GM10266 (cell line): ENCODE results near the gene STX17.
"Not testable (repeated sequence)": the region's sequence is repeated elsewhere in the genome, so short reads cannot be mapped to it uniquely, and the experiment has no call there.

Source experiments
- DNase-seq: peaks from one replicate; pipeline ENCODE4 v3.0.0; 2012; ENCODE audit errors: extremely low spot score
- TF ChIP-seq, protein P1 (sequence below): IDR thresholded peaks from 2 replicates; pipeline ENCODE4 v1.5.1; 2012; ENCODE audit warnings: mild to moderate bottlenecking, low read depth; ENCODE audit not compliant: control insufficient read depth, insufficient read depth; ENCODE audit errors: missing control alignments

STX17 gene

DNA sequence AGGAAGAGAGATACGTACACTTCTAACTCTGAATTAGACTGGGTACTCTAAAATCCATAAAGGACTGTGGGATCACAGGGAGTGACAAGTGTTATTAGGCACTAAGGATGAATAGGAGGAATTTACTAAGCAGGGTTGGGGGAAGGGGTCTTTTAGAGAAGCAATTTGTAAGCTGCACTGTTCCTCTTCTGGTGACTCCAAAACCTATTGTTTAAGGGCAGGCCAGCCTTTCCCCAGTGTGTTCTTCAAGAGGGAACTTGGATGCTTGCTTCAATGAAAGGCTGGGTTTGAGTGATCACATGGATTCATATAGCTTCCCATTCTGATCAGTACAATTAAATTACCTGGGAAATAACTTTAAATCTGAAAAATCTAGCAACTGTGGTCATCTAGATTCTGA is 71.8 kb downstream of the STX17 start:
- TF ChIP-seq, protein P1, sequence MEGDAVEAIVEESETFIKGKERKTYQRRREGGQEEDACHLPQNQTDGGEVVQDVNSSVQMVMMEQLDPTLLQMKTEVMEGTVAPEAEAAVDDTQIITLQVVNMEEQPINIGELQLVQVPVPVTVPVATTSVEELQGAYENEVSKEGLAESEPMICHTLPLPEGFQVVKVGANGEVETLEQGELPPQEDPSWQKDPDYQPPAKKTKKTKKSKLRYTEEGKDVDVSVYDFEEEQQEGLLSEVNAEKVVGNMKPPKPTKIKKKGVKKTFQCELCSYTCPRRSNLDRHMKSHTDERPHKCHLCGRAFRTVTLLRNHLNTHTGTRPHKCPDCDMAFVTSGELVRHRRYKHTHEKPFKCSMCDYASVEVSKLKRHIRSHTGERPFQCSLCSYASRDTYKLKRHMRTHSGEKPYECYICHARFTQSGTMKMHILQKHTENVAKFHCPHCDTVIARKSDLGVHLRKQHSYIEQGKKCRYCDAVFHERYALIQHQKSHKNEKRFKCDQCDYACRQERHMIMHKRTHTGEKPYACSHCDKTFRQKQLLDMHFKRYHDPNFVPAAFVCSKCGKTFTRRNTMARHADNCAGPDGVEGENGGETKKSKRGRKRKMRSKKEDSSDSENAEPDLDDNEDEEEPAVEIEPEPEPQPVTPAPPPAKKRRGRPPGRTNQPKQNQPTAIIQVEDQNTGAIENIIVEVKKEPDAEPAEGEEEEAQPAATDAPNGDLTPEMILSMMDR = no peak
- no peak for DNase-seq

DNA sequence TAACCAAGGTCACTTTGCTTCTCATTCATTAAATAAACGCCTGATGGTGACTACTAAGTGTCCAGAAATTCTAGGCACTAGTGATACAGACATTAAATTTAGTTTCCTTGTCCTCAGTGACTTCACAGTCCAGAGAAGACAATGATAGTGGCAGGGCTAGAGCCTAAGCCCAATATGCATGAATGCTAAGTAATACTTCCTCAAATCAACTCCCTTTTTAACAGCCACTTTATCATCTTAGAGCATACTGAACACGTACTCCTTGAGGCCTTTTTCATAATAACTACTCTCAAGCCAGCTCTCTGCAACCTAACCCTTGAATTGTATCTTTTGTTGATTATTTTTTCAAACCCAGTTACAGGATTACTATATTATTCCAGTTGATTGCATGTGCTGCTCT is 74.1 kb downstream of the STX17 start:
- TF ChIP-seq, protein P1 = no peak

DNA sequence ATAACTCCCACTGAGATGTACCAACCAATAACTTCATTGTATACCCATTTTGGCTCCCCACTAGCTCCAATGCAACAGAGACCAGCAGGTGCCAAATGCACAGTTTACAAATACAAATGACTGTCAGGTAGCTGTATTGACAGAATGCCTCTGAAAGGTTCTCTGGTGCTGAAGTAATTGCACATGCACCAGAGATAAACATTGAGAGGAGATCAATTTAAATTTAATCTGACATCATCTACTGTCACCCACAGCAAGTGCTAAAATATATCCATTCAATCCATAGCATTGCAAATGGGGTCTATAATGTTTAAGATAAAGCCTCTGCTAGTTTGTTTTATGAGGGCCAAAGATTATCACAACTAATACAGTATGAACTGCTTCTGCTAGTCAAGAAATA is 80.2 kb downstream of the STX17 start:
- TF ChIP-seq, protein P1 = no peak
- no peak for DNase-seq

More for the DNA sequence above, 74.1 kb downstream of the STX17 start:
- DNase-seq = no peak

GRCh38 chr9:99990508-99990907 is 84.1 kb downstream of the STX17 start:
- not testable (repeated sequence) for DNase-seq

DNA sequence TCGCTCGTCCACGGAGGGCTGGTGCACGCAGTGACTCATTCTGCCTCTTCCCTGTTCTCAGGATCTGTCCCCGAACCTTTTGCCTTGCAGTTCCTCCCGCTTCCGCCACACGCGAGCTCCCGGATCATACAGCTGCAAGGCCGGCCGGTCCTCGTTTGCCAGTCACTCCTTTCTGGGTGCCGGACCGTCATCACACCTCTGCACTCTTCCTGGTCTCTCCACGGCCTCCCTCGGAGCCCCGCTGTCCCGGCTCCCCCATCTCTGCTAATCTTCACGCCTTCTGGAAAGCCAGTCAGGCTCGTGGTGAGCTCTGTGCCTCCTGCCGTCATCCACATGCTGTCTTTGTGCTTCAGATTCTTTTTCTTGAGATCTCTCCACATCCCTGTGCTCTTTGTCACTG is 91.8 kb downstream of the STX17 start:
- TF ChIP-seq, protein P1 = no peak
- no peak for DNase-seq

DNA sequence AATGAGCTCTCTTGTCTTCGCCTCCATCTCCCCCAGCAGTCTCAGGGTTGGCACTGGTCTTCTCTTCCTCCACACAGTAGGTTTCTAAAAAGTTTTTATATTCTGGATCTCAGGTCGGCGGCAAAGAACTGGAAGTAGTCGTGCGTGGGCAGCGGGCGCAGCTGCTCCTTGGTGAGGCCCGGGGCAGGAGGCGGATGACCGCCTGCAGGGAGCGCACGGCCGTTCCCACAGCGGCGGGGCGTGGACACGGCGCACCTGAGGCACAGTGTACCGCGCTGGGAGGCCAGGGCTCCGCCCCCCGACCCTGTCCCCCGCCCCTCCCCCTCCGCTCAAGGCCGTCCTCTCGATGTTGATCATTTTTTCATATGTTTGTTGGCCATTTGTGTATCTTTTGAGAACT is 92.4 kb downstream of the STX17 start:
- DNase-seq = no peak
- TF ChIP-seq, protein P1 = no peak

GRCh38 chr9:99999797-100000196 is 93.3 kb downstream of the STX17 start:
- TF ChIP-seq, protein P1 = no peak
- DNase-seq = no peak

GRCh38 chr9:100011062-100011681 is 104.7 kb downstream of the STX17 start:
- TF ChIP-seq, protein P1 = peak; percentile 44
- DNase-seq = peak; percentile 40
